Measurements from ENCODE around the gene TBC1D23.

- TF ChIP-seq POLR2A (IDR thresholded peaks at IDR 0.05) (no peak), CTCF (IDR thresholded peaks at IDR 0.05) (peak; percentile 27 to 73 (median 56)), POLR2AphosphoS5 (IDR thresholded peaks at IDR 0.05) (peak; percentile 14)
These were observed 6.5 kb upstream of the TBC1D23 start for GRCh38 chr3:100254168-100254777.
